Measurements from ENCODE around the gene MLXIPL. TPM values are rescaled to one million over a fixed set of nuclear protein-coding genes. Genes with fewer than 3 reads are reported as not detected.
A peak's percentile ranks its signal among the peaks of the same experiment; 100 is the strongest.
"Not testable (repeated sequence)": the region's sequence is repeated elsewhere in the genome, so short reads cannot be mapped to it uniquely, and the experiment has no call there.

Gene MLXIPL
- polyA plus RNA-seq, 2 donors = 2.5 to 4.5 TPM

GRCh38 chr7:73557397-73558257, 66.7 kb downstream of the MLXIPL start, which contains the start of gene BCL7B:
BCL7B (minus strand) TSS chr7:73557690; CDS start chr7:73557578, 112 bp downstream.
- Histone ChIP-seq H3K4me1 (ENCODE audit: control insufficient read depth in 2 of 2, insufficient read depth in 2 of 2, low read length in 1 of 2) (peaks cover 3% of the 10 kb centered on the region in 2 donors), H3K4me3 (ENCODE audit: low read depth in 1 of 2, low read length in 2 of 2) (peak within 1 kb of the TSS; percentile 84 to 88), H3K36me3 (ENCODE audit: control insufficient read depth in 2 of 2, insufficient read depth in 2 of 2, low read length in 1 of 2) (peaks cover 0 to under 1% of the 10 kb centered on the region in 2 donors), H3K27me3 (ENCODE audit: control insufficient read depth in 1 of 2, insufficient read depth in 2 of 2, low read length in 2 of 2) (no peaks in the 10 kb centered on the region), H3K9me3 (ENCODE audit: control insufficient read depth in 2 of 2, insufficient read depth in 1 of 2, low read depth in 1 of 2, low read length in 1 of 2) (no peaks in the 10 kb centered on the region), H3K27ac (ENCODE audit: low read depth in 2 of 2, low read length in 1 of 2) (peak within 1 kb of the TSS; percentile 99 to 100)
- WGBS, 2 donors = 4 to 9% methylated on average over 36 to 83 of the region's 83 CpGs

- Histone ChIP-seq H3K36me3 (ENCODE audit: control insufficient read depth in 2 of 2, insufficient read depth in 2 of 2, low read length in 1 of 2) (peaks cover 0 to 3% of the 10 kb centered on the region in 2 donors), H3K4me1 (ENCODE audit: control insufficient read depth in 2 of 2, insufficient read depth in 2 of 2, low read length in 1 of 2) (peaks cover 3% of the 10 kb centered on the region in 2 donors), H3K27me3 (ENCODE audit: control insufficient read depth in 1 of 2, insufficient read depth in 2 of 2, low read length in 2 of 2) (no peaks in the 10 kb centered on the region), H3K9me3 (ENCODE audit: control insufficient read depth in 2 of 2, insufficient read depth in 1 of 2, low read depth in 1 of 2, low read length in 1 of 2) (no peaks in the 10 kb centered on the region), H3K4me3 (ENCODE audit: low read depth in 1 of 2, low read length in 2 of 2) (peak overlapping the region; percentile 84 to 88), H3K27ac (ENCODE audit: low read depth in 2 of 2, low read length in 1 of 2) (peak overlapping the region; percentile 99 to 100)
- WGBS, 2 donors = 0 to 1% methylated on average over 15 to 36 of the region's 36 CpGs
These were observed 67.3 kb downstream of the MLXIPL start for GRCh38 chr7:73557108-73557396.

GRCh38 chr7:73556208-73557107, 67.9 kb downstream of the MLXIPL start:
- Histone ChIP-seq H3K9me3 (ENCODE audit: control insufficient read depth in 2 of 2, insufficient read depth in 1 of 2, low read depth in 1 of 2, low read length in 1 of 2) (no peaks in the 10 kb centered on the region), H3K4me1 (ENCODE audit: control insufficient read depth in 2 of 2, insufficient read depth in 2 of 2, low read length in 1 of 2) (peaks cover 3% of the 10 kb centered on the region in 2 donors), H3K27ac (ENCODE audit: low read depth in 2 of 2, low read length in 1 of 2) (peak overlapping the region; percentile 98 to 99), H3K27me3 (ENCODE audit: control insufficient read depth in 1 of 2, insufficient read depth in 2 of 2, low read length in 2 of 2) (no peaks in the 10 kb centered on the region), H3K36me3 (ENCODE audit: control insufficient read depth in 2 of 2, insufficient read depth in 2 of 2, low read length in 1 of 2) (peaks cover 0 to 3% of the 10 kb centered on the region in 2 donors), H3K4me3 (ENCODE audit: low read depth in 1 of 2, low read length in 2 of 2) (peak overlapping the region; percentile 73 to 88)
- WGBS, 2 donors = 12 to 17% methylated on average over 23 to 28 of the region's 28 CpGs

GRCh38 chr7:73555411-73555982, 68.8 kb downstream of the MLXIPL start:
- Histone ChIP-seq H3K27ac (ENCODE audit: low read depth in 2 of 2, low read length in 1 of 2) (peak overlapping the region; percentile 51 to 99), H3K4me1 (ENCODE audit: control insufficient read depth in 2 of 2, insufficient read depth in 2 of 2, low read length in 1 of 2) (peaks cover 3% of the 10 kb centered on the region in 2 donors), H3K4me3 (ENCODE audit: low read depth in 1 of 2, low read length in 2 of 2) (peak overlapping the region in 1 of 2 donors; percentile 88), H3K9me3 (ENCODE audit: control insufficient read depth in 2 of 2, insufficient read depth in 1 of 2, low read depth in 1 of 2, low read length in 1 of 2) (no peaks in the 10 kb centered on the region), H3K27me3 (ENCODE audit: control insufficient read depth in 1 of 2, insufficient read depth in 2 of 2, low read length in 2 of 2) (no peaks in the 10 kb centered on the region), H3K36me3 (ENCODE audit: control insufficient read depth in 2 of 2, insufficient read depth in 2 of 2, low read length in 1 of 2) (peaks cover 0 to 3% of the 10 kb centered on the region in 2 donors)
- WGBS, 2 donors = 36 to 64% methylated on average over 6 of the region's 6 CpGs

GRCh38 chr7:73550093-73550492, 74.2 kb downstream of the MLXIPL start:
- not testable (repeated sequence) for H3K27ac ChIP-seq (ENCODE audit: low read depth in 2 of 2, low read length in 1 of 2); H3K27me3 ChIP-seq (ENCODE audit: control insufficient read depth in 1 of 2, insufficient read depth in 2 of 2, low read length in 2 of 2); H3K36me3 ChIP-seq (ENCODE audit: control insufficient read depth in 2 of 2, insufficient read depth in 2 of 2, low read length in 1 of 2); H3K4me3 ChIP-seq (ENCODE audit: low read depth in 1 of 2, low read length in 2 of 2); H3K4me1 ChIP-seq (ENCODE audit: control insufficient read depth in 2 of 2, insufficient read depth in 2 of 2, low read length in 1 of 2); H3K9me3 ChIP-seq (ENCODE audit: control insufficient read depth in 2 of 2, insufficient read depth in 1 of 2, low read depth in 1 of 2, low read length in 1 of 2)
- whole genome bisulfite sequencing, 2 donors = 86 to 88% methylated on average over 5 of the region's 5 CpGs

- no peaks in the 10 kb centered on the region for H3K4me1 ChIP-seq (ENCODE audit: control insufficient read depth in 2 of 2, insufficient read depth in 2 of 2, low read length in 1 of 2)
- H3K27me3 ChIP-seq (ENCODE audit: control insufficient read depth in 1 of 2, insufficient read depth in 2 of 2, low read length in 2 of 2) = no peaks in the 10 kb centered on the region
- peaks cover 0 to 6% of the 10 kb centered on the region in 2 donors for H3K36me3 ChIP-seq (ENCODE audit: control insufficient read depth in 2 of 2, insufficient read depth in 2 of 2, low read length in 1 of 2)
- H3K27ac ChIP-seq (ENCODE audit: low read depth in 2 of 2, low read length in 1 of 2) = no peak overlapping the region
- H3K4me3 ChIP-seq (ENCODE audit: low read depth in 1 of 2, low read length in 2 of 2) = no peak overlapping the region
- H3K9me3 ChIP-seq (ENCODE audit: control insufficient read depth in 2 of 2, insufficient read depth in 1 of 2, low read depth in 1 of 2, low read length in 1 of 2) = no peaks in the 10 kb centered on the region
- 87 to 91% methylated on average over 4 of the region's 4 CpGs for WGBS, 2 donors
These were observed 75.1 kb downstream of the MLXIPL start for GRCh38 chr7:73549176-73549575.

- Histone ChIP-seq H3K27ac (ENCODE audit: low read depth in 2 of 2, low read length in 1 of 2) (no peak overlapping the region), H3K27me3 (ENCODE audit: control insufficient read depth in 1 of 2, insufficient read depth in 2 of 2, low read length in 2 of 2) (no peaks in the 10 kb centered on the region), H3K9me3 (ENCODE audit: control insufficient read depth in 2 of 2, insufficient read depth in 1 of 2, low read depth in 1 of 2, low read length in 1 of 2) (no peaks in the 10 kb centered on the region), H3K4me3 (ENCODE audit: low read depth in 1 of 2, low read length in 2 of 2) (no peak overlapping the region), H3K36me3 (ENCODE audit: control insufficient read depth in 2 of 2, insufficient read depth in 2 of 2, low read length in 1 of 2) (peaks cover 0 to 6% of the 10 kb centered on the region in 2 donors), H3K4me1 (ENCODE audit: control insufficient read depth in 2 of 2, insufficient read depth in 2 of 2, low read length in 1 of 2) (no peaks in the 10 kb centered on the region)
- 81 to 88% methylated on average over 9 of the region's 9 CpGs for WGBS, 2 donors
These were observed 76.5 kb downstream of the MLXIPL start for GRCh38 chr7:73547841-73548240.

- Histone ChIP-seq H3K4me1 (ENCODE audit: control insufficient read depth in 2 of 2, insufficient read depth in 2 of 2, low read length in 1 of 2) (no peaks in the 10 kb centered on the region), H3K27me3 (ENCODE audit: control insufficient read depth in 1 of 2, insufficient read depth in 2 of 2, low read length in 2 of 2) (no peaks in the 10 kb centered on the region), H3K4me3 (ENCODE audit: low read depth in 1 of 2, low read length in 2 of 2) (no peak overlapping the region), H3K9me3 (ENCODE audit: control insufficient read depth in 2 of 2, insufficient read depth in 1 of 2, low read depth in 1 of 2, low read length in 1 of 2) (no peaks in the 10 kb centered on the region), H3K27ac (ENCODE audit: low read depth in 2 of 2, low read length in 1 of 2) (no peak overlapping the region), H3K36me3 (ENCODE audit: control insufficient read depth in 2 of 2, insufficient read depth in 2 of 2, low read length in 1 of 2) (peaks cover 16 to 19% of the 10 kb centered on the region in 2 donors)
- WGBS, 2 donors = 96 to 97% methylated on average over 2 of the region's 2 CpGs
These were observed 79.6 kb downstream of the MLXIPL start for GRCh38 chr7:73544678-73545077.

Data from esophagus (tissue), 2 donors.